Renal pelvis (tissue), 4 donors: Measurements from ENCODE around the gene CD80. TPM values are rescaled to one million over a fixed set of nuclear protein-coding genes. Genes with fewer than 3 reads are reported as not detected.
"Not testable (repeated sequence)": the region's sequence is repeated elsewhere in the genome, so short reads cannot be mapped to it uniquely, and the experiment has no call there.

Experiments
- DNase-seq: peaks from one replicate; pipeline ENCODE4 v3.0.0-alpha.2; 2013
- polyA plus RNA-seq, 3 donors: library from polyadenylated mRNA; unstranded; fragments of 120-200 nt; gene quantifications; one replicate each; pipeline ENCODE4 v1.2.1, GENCODE V29; 2013; ENCODE audit not compliant: insufficient read length in 3 of 3

The CD80 gene
- polyA plus RNA-seq, 3 donors = 0.17 to 0.42 (median 0.30) TPM

GRCh38 chr3:119585208-119585607 is 25.8 kb upstream of the CD80 start:
- no peak for DNase-seq

- no peak for DNase-seq
These were observed 22.8 kb upstream of the CD80 start for GRCh38 chr3:119582178-119582577.

GRCh38 chr3:119580067-119580760 is 20.8 kb upstream of the CD80 start:
- no peak for DNase-seq

- peak; percentile 85 for DNase-seq
These were observed 20.1 kb upstream of the CD80 start, which contains the start of gene ADPRH for GRCh38 chr3:119579366-119580066. Gene ADPRH (plus strand): TSS chr3:119579492. CDS start chr3:119582170, 2,678 bp downstream.

- DNase-seq = no peak
These were observed 16.1 kb upstream of the CD80 start for GRCh38 chr3:119575507-119575906.

GRCh38 chr3:119571688-119572087 is 12.3 kb upstream of the CD80 start:
- DNase-seq = no peak

- no peak for DNase-seq
These were observed 11.8 kb upstream of the CD80 start for GRCh38 chr3:119571230-119571629.

GRCh38 chr3:119570229-119570628 is 10.8 kb upstream of the CD80 start:
- no peak for DNase-seq

GRCh38 chr3:119569156-119569555 is 9.7 kb upstream of the CD80 start:
- DNase-seq = no peak

GRCh38 chr3:119563334-119563733 is 3.9 kb upstream of the CD80 start:
- not testable (repeated sequence) for DNase-seq

- no peak for DNase-seq
These were observed 3.0 kb upstream of the CD80 start for GRCh38 chr3:119562307-119562961.

GRCh38 chr3:119560160-119560559 is 746 bp upstream of the CD80 start:
- no peak for DNase-seq

- no peak for DNase-seq
These were observed 642 bp downstream of the CD80 start for GRCh38 chr3:119558626-119559317.

- no peak for DNase-seq
These were observed 1.5 kb downstream of the CD80 start for GRCh38 chr3:119557877-119558269.

GRCh38 chr3:119557192-119557876 is 2.1 kb downstream of the CD80 start:
- DNase-seq = no peak

- DNase-seq = no peak
These were observed 3.5 kb downstream of the CD80 start for GRCh38 chr3:119555929-119556328.

GRCh38 chr3:119555309-119555735 is 4.1 kb downstream of the CD80 start:
- no peak for DNase-seq

GRCh38 chr3:119553823-119554415 is 5.5 kb downstream of the CD80 start:
- DNase-seq = no peak

GRCh38 chr3:119552928-119553327 is 6.5 kb downstream of the CD80 start:
- not testable (repeated sequence) for DNase-seq

GRCh38 chr3:119551598-119551997 is 7.8 kb downstream of the CD80 start:
- no peak for DNase-seq
